ENCODE results near the gene TJAP1.

TJAP1 gene

GRCh38 chr6:43477235-43478007 lies at the start of gene TJAP1:
TJAP1 (plus strand) TSS chr6:43477570; CDS start chr6:43499002, 21,432 bp downstream.
- peak; percentile 25 to 95 (median 84) for DNase-seq

- DNase-seq = peak in 4 of 51 donors; percentile 24 to 61 (median 50)
Measured at GRCh38 chr6:43428112-43428570, 49.2 kb upstream of the TJAP1 start.

- DNase-seq = no peak
Measured at GRCh38 chr6:43428874-43429273, 48.5 kb upstream of the TJAP1 start.

- DNase-seq = no peak
Measured at GRCh38 chr6:43432009-43432945, 45.1 kb upstream of the TJAP1 start.

GRCh38 chr6:43433148-43433547 lies 44.2 kb upstream of the TJAP1 start:
- no peak for DNase-seq

- no peak for DNase-seq
Measured at GRCh38 chr6:43434001-43434840, 43.1 kb upstream of the TJAP1 start.

GRCh38 chr6:43434943-43435342 lies 42.4 kb upstream of the TJAP1 start:
- DNase-seq = no peak

- DNase-seq = no peak
Measured at GRCh38 chr6:43435682-43436437, 41.5 kb upstream of the TJAP1 start.

GRCh38 chr6:43436577-43437282 lies 40.6 kb upstream of the TJAP1 start:
- DNase-seq = no peak

- no peak for DNase-seq
Measured at GRCh38 chr6:43437700-43438099, 39.7 kb upstream of the TJAP1 start.

GRCh38 chr6:43442935-43443334 lies 34.4 kb upstream of the TJAP1 start:
- DNase-seq = no peak

GRCh38 chr6:43444036-43444435 lies 33.3 kb upstream of the TJAP1 start:
- DNase-seq = no peak

- DNase-seq = peak in 1 of 51 donors; percentile 33
Measured at GRCh38 chr6:43444582-43444981, 32.8 kb upstream of the TJAP1 start.

- DNase-seq = no peak
Measured at GRCh38 chr6:43445576-43445975, 31.8 kb upstream of the TJAP1 start.

- DNase-seq = no peak
Measured at GRCh38 chr6:43447604-43448003, 29.8 kb upstream of the TJAP1 start.

- DNase-seq = no peak
Measured at GRCh38 chr6:43448916-43449315, 28.5 kb upstream of the TJAP1 start.

- DNase-seq = no peak
Measured at GRCh38 chr6:43450699-43451131, 26.7 kb upstream of the TJAP1 start.

- DNase-seq = no peak
Measured at GRCh38 chr6:43451348-43451747, 26.0 kb upstream of the TJAP1 start.

GRCh38 chr6:43451939-43452338 lies 25.4 kb upstream of the TJAP1 start:
- DNase-seq = no peak

- no peak for DNase-seq
Measured at GRCh38 chr6:43452896-43453295, 24.5 kb upstream of the TJAP1 start.

Data from hypothalamus (tissue), 51 donors.